Left lung (tissue), 10 donors: ENCODE data around the gene ARSI. TPM values are rescaled to one million over a fixed set of nuclear protein-coding genes. Genes with fewer than 3 reads are reported as not detected.

Experiments
- ATAC-seq: fragments of 200-7000 bp; cut with Tn5 transposase; one replicate; pipeline ENCODE4 v1.9.1; 2020; ENCODE audit warnings: moderate library complexity
- DNase-seq, 4 donors: peaks; one replicate each; pipeline ENCODE4 v3.0.0-alpha.2; 2013 to 2020
- H3K27ac ChIP-seq, 2 donors: fragments of 200-600 bp; sonication (generic) in 1 of 2; one replicate each; pipeline versions ENCODE4 v1.5.0 to v1.8.0; 2020 to 2021
- H3K27me3 ChIP-seq, 2 donors: fragments of 200-600 bp; sonication (generic) in 1 of 2; one replicate each; pipeline versions ENCODE4 v1.5.0 to v1.8.0; 2020 to 2021
- H3K36me3 ChIP-seq, 2 donors: fragments of 200-600 bp; sonication (generic) in 1 of 2; one replicate each; pipeline versions ENCODE4 v1.5.0 to v1.8.0; 2020 to 2021
- H3K4me1 ChIP-seq, 2 donors: fragments of 200-600 bp; one replicate each; pipeline ENCODE4 v1.8.0; 2021
- H3K4me3 ChIP-seq, 2 donors: fragments of 200-600 bp; sonication (generic) in 1 of 2; one replicate each; pipeline versions ENCODE4 v1.5.0 to v1.8.0; 2020 to 2021; ENCODE audit warnings: mild to moderate bottlenecking in 1 of 2
- H3K9me3 ChIP-seq, 2 donors: fragments of 200-600 bp; sonication (generic) in 1 of 2; one replicate each; pipeline versions ENCODE4 v1.5.0 to v1.8.0; 2020 to 2021
- CTCF ChIP-seq, 2 donors: fragments of 200-600 bp; sonication (generic) in 1 of 2; IDR thresholded peaks; one replicate each; pipeline versions ENCODE4 v1.5.0 to v1.8.0; 2021; ENCODE audit warnings: antibody characterized with exemption in 2 of 2
- intact Hi-C, 2 donors: fragments of 100-400 bp; cut with DNase I; formaldehyde crosslinking; loops; one replicate each; pipeline versions ENCODE4 v1.11.2 to v1.14.2; 2022
- polyA plus RNA-seq, 6 donors: library from polyadenylated mRNA; unstranded; fragments of 120-200 nt; gene quantifications; one replicate each; pipeline ENCODE4 v1.2.1, GENCODE V29; 2013; ENCODE audit not compliant: insufficient read length in 6 of 6
- total RNA-seq, 2 donors: library from RNA; stranded (reverse); fragmentation: NEBNext Ultra II Directional; extraction: Animal tissue kit (Norgen Biotek cat#: 25700); gene quantifications; one replicate each; pipeline ENCODE4 v1.2.1, GENCODE V29; 2021
- donor health status: DM: no; HTN: yes; CAD: no.
- donor health status: DM: no; HTN: no; CAD: no.

Gene ARSI
- total and polyA plus RNA-seq, 8 donors = 6.6 to 31.8 (median 21.5) TPM

GRCh38 chr5:150310246-150310645 is 7.5 kb upstream of the ARSI start:
- no peak overlapping the region for H3K27ac ChIP-seq
- no peak for TF ChIP-seq CTCF (IDR thresholded peaks at IDR 0.05)
- no peaks in the 10 kb centered on the region for H3K36me3 ChIP-seq
- H3K27me3 ChIP-seq = no peaks in the 10 kb centered on the region
- no peak overlapping the region for H3K4me3 ChIP-seq
- DNase-seq (no peak), ATAC-seq (no peak)
- intact Hi-C loops = no loop called here
- H3K9me3 ChIP-seq = no peaks in the 10 kb centered on the region
- no peaks in the 10 kb centered on the region for H3K4me1 ChIP-seq

GRCh38 chr5:150309886-150310239 is 7.2 kb upstream of the ARSI start:
- no peak for TF ChIP-seq CTCF (IDR thresholded peaks at IDR 0.05)
- DNase-seq = no peak
- no peaks in the 10 kb centered on the region for H3K9me3 ChIP-seq
- peaks cover 0 to under 1% of the 10 kb centered on the region in 2 donors for H3K4me1 ChIP-seq
- H3K27ac ChIP-seq = no peak overlapping the region
- no peak for ATAC-seq
- no peaks in the 10 kb centered on the region for H3K36me3 ChIP-seq
- intact Hi-C loops = no loop called here
- no peak overlapping the region for H3K4me3 ChIP-seq
- peaks cover 0 to 3% of the 10 kb centered on the region in 2 donors for H3K27me3 ChIP-seq

- ATAC-seq (no peak), DNase-seq (no peak)
- no peak for TF ChIP-seq CTCF (IDR thresholded peaks at IDR 0.05)
- H3K27ac ChIP-seq = no peak overlapping the region
- peaks cover 0 to 5% of the 10 kb centered on the region in 2 donors for H3K4me1 ChIP-seq
- no peaks in the 10 kb centered on the region for H3K36me3 ChIP-seq
- H3K4me3 ChIP-seq = no peak overlapping the region
- H3K27me3 ChIP-seq = peaks cover 0 to 9% of the 10 kb centered on the region in 2 donors
- intact Hi-C loops = no loop called here
- H3K9me3 ChIP-seq = no peaks in the 10 kb centered on the region
These were observed 6.6 kb upstream of the ARSI start for GRCh38 chr5:150309101-150309885.

GRCh38 chr5:150307617-150308426 is 5.1 kb upstream of the ARSI start:
- Histone ChIP-seq H3K27ac (no peak overlapping the region), H3K4me3 (no peak overlapping the region), H3K36me3 (no peaks in the 10 kb centered on the region), H3K4me1 (peaks cover 2 to 5% of the 10 kb centered on the region in 2 donors), H3K27me3 (peaks cover under 1 to 23% of the 10 kb centered on the region in 2 donors), H3K9me3 (no peaks in the 10 kb centered on the region)
- DNase-seq (no peak), ATAC-seq (no peak)
- TF ChIP-seq CTCF (IDR thresholded peaks at IDR 0.05) = no peak
- intact Hi-C loops = no loop called here

- ATAC-seq (no peak), DNase-seq (no peak)
- Histone ChIP-seq H3K4me1 (peaks cover 5 to 13% of the 10 kb centered on the region in 2 donors), H3K4me3 (no peak overlapping the region), H3K27ac (no peak overlapping the region), H3K36me3 (no peaks in the 10 kb centered on the region), H3K9me3 (no peaks in the 10 kb centered on the region), H3K27me3 (peaks cover 11 to 34% of the 10 kb centered on the region in 2 donors)
- no peak for TF ChIP-seq CTCF (IDR thresholded peaks at IDR 0.05)
- intact Hi-C loops = no loop called here
These were observed 4.1 kb upstream of the ARSI start for GRCh38 chr5:150306775-150307174.
